Transverse colon (tissue), 4 donors: ENCODE results near the gene IL4R.

Source experiments
- EP300 ChIP-seq: sonication (generic); formaldehyde crosslinking; IDR thresholded peaks from one replicate; pipeline ENCODE4 v1.6.1; 2017; ENCODE audit warnings: antibody characterized with exemption, low read depth
- POLR2A ChIP-seq: fragments of 450-650 bp; IDR thresholded peaks from one replicate; pipeline ENCODE4 v1.6.1; 2016; ENCODE audit warnings: antibody characterized with exemption, mild to moderate bottlenecking, moderate library complexity
- POLR2AphosphoS5 ChIP-seq, 3 donors: sonication (generic); formaldehyde crosslinking; IDR thresholded peaks; one replicate each; pipeline ENCODE4 v1.6.1; 2016; ENCODE audit warnings: antibody characterized with exemption in 3 of 3
- TF ChIP-seq, protein P1 (sequence below), 5 experiments: fragments of 200-600 bp in 3 of 5; fragments of 450-650 bp in 2 of 5; sonication (generic) in 3 of 5; IDR thresholded peaks; 1 replicate in 2 of 5; 2 replicates in 3 of 5; pipeline ENCODE4 v1.5.1; 2016 to 2017; ENCODE audit warnings: antibody characterized with exemption in 5 of 5, inconsistent platforms in 3 of 5, mild to moderate bottlenecking in 2 of 5, moderate library complexity in 1 of 5

DNA sequence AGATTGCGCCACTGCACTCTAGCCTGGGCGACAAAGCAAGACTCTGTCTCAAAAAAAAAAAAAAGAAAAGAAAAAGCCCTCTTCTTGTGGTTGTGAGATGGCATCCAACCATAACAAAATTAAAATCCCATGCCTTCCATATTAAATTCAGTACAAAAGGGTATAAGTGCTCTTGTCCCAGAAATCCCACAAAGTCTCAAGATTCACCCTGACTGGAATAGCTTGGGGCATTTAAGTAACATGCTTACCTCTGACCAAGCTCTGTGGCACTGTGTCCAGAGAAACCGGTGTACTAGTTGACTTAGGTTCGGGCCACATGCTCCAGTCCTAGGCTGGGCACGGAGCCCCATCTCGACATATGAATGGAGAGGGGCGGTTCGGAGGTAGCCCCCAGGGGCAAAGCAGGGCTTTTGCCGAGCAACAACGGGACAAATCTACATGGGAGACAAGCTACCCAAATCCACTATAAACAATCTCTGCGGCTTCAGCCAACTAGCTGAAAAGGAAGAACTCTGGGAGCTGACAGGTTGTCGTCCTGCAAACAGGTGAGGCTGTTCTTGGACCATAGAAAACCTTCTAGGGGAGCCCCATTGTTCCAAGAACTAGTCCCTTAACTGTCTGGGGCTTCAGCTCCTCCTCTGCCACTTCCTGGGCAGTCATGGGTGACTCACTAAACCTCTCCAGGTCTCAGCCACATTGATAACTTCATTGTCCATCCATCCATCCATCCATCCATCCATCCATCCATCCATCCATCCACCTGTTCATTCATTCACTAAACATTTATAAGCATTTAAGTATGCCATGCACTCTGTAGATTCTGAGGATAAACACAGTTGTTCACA is 10.3 kb upstream of the IL4R start:
- TF ChIP-seq, protein P1, sequence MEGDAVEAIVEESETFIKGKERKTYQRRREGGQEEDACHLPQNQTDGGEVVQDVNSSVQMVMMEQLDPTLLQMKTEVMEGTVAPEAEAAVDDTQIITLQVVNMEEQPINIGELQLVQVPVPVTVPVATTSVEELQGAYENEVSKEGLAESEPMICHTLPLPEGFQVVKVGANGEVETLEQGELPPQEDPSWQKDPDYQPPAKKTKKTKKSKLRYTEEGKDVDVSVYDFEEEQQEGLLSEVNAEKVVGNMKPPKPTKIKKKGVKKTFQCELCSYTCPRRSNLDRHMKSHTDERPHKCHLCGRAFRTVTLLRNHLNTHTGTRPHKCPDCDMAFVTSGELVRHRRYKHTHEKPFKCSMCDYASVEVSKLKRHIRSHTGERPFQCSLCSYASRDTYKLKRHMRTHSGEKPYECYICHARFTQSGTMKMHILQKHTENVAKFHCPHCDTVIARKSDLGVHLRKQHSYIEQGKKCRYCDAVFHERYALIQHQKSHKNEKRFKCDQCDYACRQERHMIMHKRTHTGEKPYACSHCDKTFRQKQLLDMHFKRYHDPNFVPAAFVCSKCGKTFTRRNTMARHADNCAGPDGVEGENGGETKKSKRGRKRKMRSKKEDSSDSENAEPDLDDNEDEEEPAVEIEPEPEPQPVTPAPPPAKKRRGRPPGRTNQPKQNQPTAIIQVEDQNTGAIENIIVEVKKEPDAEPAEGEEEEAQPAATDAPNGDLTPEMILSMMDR (IDR thresholded peaks at IDR 0.05): no peak
- TF ChIP-seq EP300: no peak
- TF ChIP-seq POLR2AphosphoS5 (IDR thresholded peaks at IDR 0.05): no peak
- no peak for TF ChIP-seq POLR2A
